Activated naive CD4-positive, alpha-beta T cell (primary cell): ENCODE results near the gene HOXB3.

Experiments used
- DNase-seq, 4 experiments: peaks; one replicate each; lab custom pipeline; 2025; lab: John Stamatoyannopoulos, UW

HOXB3 gene

GRCh38 chr17:48612456-48612853 lies 22.4 kb upstream of the HOXB3 start:
- DNase-seq: no peak

GRCh38 chr17:48611681-48612455 lies 21.8 kb upstream of the HOXB3 start:
- no peak for DNase-seq

DNA sequence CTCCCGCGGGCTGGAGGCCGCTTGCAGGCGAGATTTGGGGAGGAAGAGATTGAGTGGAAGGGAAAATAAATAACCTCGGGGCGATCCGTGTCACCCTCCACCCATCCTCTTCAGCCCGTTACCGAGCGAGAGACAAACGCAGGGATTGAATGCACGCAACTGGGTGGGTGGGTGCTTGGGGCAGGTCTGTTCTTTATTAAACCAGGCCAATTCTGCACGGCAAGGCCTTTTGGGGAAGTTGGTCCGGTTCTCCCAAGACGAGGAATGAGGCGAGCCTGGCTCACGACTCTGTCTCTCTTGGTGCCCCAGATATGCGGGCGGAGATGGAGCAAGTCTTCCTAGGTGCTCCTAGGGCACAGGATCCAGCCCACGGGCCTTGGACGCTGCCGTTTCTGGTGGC lies 21.2 kb upstream of the HOXB3 start:
- DNase-seq: peak in 1 of 4 experiments; percentile 11

DNA sequence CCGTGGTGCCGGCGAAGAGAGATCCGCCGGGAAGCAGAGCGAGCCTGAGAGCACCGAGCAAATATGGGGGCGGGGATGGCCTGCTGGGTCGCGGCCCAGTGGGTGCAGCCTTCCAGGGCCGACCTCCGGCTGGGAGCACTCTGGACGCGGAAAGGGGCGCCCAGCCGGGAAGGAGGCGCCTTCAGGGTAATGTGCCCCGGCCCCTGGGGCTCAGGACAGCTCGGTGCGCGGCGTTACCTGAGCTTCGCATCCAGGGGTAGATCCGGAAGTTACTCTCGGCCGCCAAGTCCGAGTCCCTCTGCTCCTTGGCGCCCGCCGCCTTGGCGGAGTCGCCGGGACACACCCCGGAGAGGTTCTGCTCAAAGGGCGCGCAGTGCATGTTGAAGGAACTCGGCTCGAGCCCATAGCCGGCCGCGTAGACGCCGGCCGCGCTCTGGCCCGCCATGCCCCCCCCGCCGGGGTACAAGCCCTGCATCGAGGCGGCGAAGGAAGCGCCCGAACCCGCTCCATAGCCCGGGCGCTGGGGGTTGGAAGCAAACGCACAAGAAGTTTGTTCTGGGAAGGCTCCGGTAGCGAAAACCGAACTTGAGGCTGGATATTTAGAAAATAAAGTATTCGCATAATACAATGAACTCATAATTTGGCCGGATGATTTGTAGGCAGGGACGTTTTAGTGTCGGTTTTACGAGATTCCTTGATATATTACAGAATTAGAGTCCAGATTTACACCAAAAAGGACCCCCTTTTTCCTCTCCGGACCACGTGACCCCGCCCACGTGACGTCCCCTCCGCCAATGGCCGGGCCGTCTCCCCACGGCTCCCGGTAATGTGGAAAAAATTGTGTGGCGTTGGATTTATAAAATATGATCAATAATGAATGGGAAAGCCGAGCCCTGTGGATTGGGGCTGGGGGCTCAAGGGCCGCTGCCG lies 20.5 kb upstream of the HOXB3 start, which contains the start of gene HOXB7:
Gene HOXB7, minus strand, starts transcription at position 736 of the 930 bp plus-strand sequence. Its CDS starts 99 bp downstream, at position 637.
- DNase-seq: no peak

DNA sequence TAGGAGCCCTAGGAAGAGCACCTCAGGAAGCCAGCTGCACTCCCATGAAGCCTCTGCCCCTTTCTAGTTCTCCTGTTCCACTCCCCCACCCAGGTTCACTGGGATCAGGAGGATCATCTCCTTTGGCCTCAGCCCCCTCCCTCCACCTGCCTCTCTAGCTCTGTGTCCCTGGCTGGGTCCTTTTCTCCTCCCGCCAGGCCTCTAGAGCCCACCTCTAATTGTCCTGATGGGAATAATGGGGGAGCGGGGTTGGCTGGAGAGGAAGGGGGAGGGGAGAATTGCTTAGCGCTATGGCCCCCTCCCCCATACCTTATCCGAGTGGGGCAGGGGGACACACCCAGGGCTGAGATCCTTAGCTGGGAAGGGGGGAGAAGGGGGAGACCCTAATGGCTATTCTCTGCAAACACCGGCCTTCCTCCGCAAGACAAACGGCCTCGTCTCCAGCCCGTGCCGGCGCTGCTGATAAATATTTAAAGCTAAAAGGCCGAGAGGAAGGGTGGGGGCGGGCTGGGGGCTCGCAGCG lies 19.8 kb upstream of the HOXB3 start:
- DNase-seq: no peak

- no peak for DNase-seq
These were observed 19.0 kb upstream of the HOXB3 start for GRCh38 chr17:48609033-48609432.

DNA sequence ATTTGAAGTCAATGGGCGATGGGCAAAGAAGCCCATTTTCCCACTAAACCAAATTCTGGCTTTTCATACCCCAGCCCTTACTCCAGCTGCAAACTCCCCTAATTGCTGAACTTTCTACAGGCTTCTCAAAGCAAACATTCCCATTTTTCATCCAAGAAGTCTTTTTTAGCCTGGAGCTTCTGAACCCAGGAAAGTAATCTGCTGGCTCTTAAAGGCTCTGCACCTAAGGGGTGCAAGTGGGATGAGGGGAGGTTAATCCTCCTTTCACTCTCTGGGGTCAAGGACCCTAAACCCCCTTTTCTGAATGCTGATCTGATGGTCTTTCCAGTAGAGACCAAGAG lies 18.4 kb upstream of the HOXB3 start:
- no peak for DNase-seq

GRCh38 chr17:48606892-48607614 lies 17.0 kb upstream of the HOXB3 start:
- no peak for DNase-seq

DNA sequence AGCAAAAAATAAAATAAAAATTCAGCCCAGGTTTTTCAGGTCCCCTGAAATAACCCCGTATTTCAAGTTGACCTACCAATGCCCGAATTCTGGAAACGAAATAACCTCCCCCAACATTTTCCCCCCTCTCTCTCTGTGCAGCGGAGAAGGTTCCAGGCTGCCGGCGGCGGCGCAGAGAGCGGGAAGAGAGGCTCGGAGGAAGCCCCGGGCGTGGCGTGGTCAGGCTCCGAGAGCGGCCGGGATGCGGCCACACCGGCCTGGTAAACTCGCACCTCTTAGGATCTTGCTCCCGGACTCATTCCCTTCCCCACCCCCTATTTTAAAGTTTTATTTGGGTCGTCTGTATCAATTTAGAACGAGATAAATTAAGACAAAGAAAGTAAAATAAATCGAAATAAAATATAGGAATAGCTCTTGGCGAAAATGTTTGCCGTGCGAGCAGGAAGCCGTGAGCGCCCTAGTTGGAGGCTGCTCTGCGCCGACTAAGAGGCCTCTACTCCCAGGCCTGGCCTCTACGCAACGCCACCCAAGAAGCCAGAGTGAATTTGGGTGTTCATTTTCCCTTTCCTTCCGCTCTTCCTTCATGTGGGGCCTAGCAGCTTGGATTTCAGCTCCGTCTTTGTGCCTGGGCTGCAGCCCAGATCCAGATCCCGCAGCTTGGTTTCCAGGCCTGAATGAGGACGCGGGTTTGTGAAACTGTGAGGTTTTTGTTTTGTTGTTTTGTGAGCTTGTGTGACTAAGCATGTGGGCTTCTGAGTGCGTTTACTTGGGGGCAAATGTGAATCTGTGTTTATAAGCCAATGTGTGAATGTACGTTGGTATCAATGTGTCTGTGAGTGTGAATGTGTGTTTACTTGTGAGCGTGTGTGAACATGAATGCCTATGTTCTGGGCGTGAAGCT lies 16.2 kb upstream of the HOXB3 start:
- DNase-seq: no peak

DNA sequence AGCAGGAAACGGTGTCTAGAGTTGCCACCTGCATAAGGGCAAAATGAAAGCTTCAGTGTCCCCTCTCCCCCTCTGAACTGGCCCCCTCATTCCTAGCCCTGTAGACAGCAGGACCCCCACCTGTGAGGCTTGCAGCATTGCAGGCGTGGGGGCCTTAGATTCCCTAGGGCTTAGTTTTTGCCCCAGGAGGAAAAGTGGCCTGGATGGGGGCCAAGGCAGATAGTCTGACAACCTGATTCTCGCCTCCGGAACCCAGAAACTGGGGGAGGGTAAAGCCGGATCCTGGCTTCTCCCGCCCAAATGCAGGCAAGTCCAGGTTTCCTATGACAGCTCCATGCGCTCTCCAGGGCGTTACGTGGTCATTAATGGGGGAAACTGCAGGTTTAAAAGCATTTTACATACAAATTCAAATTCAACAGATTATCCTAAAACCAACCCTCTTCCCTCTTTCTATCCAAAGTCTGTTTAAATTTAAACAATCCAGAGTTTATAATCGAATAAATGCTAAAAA lies 15.4 kb upstream of the HOXB3 start:
- no peak for DNase-seq

GRCh38 chr17:48604770-48605329 lies 14.8 kb upstream of the HOXB3 start, which contains the start of gene HOXB6:
Gene HOXB6, minus strand, starts transcription at chr17:48604986. Its CDS starts 6,836 bp downstream, at chr17:48598150.
- no peak for DNase-seq

- no peak for DNase-seq
These were observed 14.1 kb upstream of the HOXB3 start for GRCh38 chr17:48603959-48604769.

DNA sequence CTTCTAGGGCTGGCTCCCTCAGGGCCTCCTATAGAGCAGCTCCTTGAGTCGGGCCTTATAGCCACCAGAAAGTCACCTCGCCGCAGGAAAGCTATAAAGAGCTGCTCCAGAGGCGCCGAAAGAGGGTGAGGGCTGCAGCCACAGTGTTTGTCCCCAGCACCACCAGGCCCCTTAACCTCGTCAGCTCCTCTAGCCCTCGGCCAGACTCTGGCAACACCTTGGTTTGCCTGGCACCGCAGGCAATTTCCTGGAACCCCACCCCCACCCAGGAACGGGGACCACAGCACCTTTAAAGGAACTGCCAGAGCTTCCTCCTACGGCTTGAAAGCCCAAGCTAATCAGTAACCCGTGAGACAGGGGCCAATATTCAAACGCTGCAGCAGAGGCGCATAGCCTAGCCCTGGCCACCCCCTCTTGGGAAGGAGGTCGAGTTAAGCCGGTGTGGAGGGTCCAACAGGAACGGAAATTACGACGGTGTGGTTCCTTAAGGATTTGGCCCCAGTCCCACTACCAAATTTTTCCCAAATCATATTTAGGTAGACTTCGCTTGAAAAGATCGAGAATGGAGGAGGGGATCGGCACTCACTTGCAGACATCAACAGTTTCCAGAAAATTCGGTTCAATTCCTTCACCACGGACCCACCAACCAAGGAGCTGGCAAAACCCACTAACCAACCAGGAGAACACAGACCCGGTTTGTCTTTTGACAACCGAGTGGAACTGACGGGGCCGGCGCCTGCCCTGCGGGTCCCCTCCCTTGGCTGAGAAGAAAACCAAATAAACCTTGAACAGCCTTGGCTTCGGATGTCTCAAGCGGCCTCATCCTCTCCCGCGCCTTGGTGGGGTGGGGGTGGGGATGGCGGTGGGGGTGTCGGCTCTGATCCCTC lies 11.7 kb upstream of the HOXB3 start:
- DNase-seq: no peak

DNA sequence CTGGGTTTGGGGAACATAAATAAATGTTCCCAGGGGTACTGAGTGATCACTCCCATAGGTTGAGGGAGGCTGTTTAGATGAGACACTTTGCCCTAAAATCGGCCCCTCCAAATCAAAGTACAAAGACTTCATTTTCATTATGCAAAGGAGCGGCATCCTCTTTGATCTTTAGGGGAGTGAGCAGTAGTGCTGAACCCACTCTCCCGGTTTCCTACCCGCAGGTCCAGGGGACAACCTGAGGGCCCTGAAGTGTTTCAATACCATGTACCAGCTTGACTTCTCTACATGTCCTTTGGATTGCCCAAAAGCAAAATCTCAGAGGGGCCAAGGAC lies 11.1 kb upstream of the HOXB3 start:
- DNase-seq: no peak

DNA sequence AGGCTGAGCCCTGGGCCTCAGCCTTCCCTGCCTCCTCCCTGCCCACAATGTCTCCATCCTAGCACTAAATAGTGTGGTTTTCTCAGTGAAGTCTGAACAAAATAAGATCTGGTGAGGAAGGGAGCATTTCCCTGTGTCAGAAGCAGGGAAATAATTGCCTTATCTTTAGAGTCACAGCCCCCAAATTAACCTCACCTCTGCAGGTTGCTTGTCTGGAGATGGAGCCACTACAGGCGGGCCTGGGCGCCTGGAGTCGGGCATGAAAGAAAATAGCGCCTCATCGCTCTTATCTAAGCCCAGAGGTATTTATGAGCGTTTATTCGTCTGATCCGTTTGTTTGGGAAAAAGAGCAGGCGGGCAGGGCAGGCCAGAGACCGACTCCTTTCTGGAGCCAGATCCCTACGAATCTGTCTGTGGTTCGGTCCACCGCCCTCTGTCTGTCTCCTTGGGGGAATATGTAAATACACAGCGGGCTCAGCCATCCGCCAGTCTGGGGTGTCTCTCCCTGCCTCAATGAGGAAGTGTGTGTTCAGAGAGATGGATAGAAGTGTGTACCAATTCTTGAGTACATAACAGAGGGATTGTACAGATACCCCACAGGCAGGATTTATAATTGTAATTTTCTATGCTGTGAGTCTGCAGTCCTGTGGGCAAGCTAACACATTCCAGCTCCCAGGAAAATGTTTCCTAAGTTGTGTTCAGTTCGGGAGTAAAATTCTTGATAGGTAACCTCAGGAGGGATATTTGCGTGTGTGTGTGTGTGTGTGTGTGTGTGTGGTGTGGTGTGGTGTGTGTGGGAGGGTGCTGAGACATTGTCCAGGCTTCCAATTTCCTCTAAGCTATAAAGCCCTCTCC lies 10.4 kb upstream of the HOXB3 start:
- no peak for DNase-seq

DNA sequence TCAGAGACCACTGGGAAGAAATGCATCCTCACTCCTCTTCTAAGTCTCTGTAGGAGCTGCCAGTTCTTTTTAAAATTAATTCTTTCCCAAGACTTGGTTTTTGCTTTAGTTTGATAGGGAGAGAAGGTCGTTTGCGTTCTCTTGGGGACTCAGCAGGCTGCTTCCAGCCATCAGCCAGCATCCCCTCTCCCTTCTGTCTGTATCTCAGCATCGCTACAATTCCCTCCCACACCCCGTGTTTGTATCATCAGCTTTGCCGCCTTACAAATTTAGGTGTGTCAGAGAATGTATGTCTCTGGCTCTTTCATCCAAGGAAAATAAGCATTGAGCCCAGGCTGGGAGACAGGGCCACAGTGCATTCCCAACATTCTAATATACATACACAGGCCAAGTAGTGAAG lies 9.3 kb upstream of the HOXB3 start:
- DNase-seq: no peak

GRCh38 chr17:48598736-48599135 lies 8.7 kb upstream of the HOXB3 start:
- DNase-seq: no peak
